K562 (cell line): ENCODE measurements around the gene ZNF575. TPM values are rescaled to one million over a fixed set of nuclear protein-coding genes. Genes with fewer than 3 reads are reported as not detected.

Source experiments
- ATAC-seq: fragments of 200-7000 bp; cut with Tn5 transposase; 3 replicates; pipeline ENCODE4 v1.9.1; 2020; ENCODE audit warnings: moderate library complexity
- BruUV-seq: library from RNA; stranded (reverse); fragments of 400-500 nt; replicated peaks from 2 replicates; lab custom pipeline; 2021; lab: Mats Ljungman, UMichigan
- CTCF ChIA-PET: fragments of 300-600 bp; formaldehyde crosslinking; extraction: SDS; loops from one replicate; lab custom pipeline; 2021; ENCODE audit warnings: low intra/inter-chr PET ratio; lab: Yijun Ruan, JAX
- POLR2A ChIA-PET: fragments of 300-600, 350-650 bp; sonication (Branson Sonifier 250); formaldehyde crosslinking; extraction: SDS; loops from one replicate; lab custom pipeline; 2021; ENCODE audit warnings: antibody characterized with exemption, inconsistent platforms; lab: Yijun Ruan, JAX
- DNase-seq, 4 experiments: peaks; one replicate each; pipeline versions ENCODE4 v3.0.0 to v3.0.0-alpha.2; 2011 to 2018; ENCODE audit warnings: low spot score in 3 of 4, mixed read lengths in 3 of 4; ENCODE audit errors: extremely low read depth in 1 of 4
- FAIRE-seq: peaks from 2 replicates; lab custom pipeline; 2011; peaks lifted over from hg19 to GRCh38; lab: Jason Lieb, UNC
- H2AFZ ChIP-seq: 2 replicates; pipeline ENCODE4 v1.6.0; 2011; ENCODE audit warnings: low read depth, low read length, control low read depth, inconsistent platforms
- H3K27ac ChIP-seq: fragments of 200-600 bp; 3 replicates; pipeline ENCODE4 v1.8.0; 2011; ENCODE audit warnings: low read depth, mild to moderate bottlenecking, control low read depth, inconsistent platforms, low read length, moderate library complexity, mixed read lengths; ENCODE audit errors: extremely low read depth
- H3K27me3 ChIP-seq, 2 experiments: fragments of 300-600 bp in 1 of 2; 2 replicates in 1 of 2; 3 replicates in 1 of 2; pipeline versions ENCODE4 v1.6.0 to v1.8.0; 2011; ENCODE audit warnings: inconsistent platforms in 2 of 2, low read length in 2 of 2, mild to moderate bottlenecking in 1 of 2, mixed read lengths in 1 of 2, moderate library complexity in 1 of 2; ENCODE audit not compliant: control insufficient read depth in 2 of 2, insufficient read depth in 2 of 2
- H3K36me3 ChIP-seq: fragments of 300-600 bp; 3 replicates; pipeline ENCODE4 v1.8.0; 2011; ENCODE audit warnings: mild to moderate bottlenecking, low read length, inconsistent platforms; ENCODE audit not compliant: control insufficient read depth, insufficient read depth
- H3K4me1 ChIP-seq, 2 experiments: fragments of 200-600 bp in 1 of 2; replicated peaks in 1 of 2; 2 replicates in 1 of 2; 3 replicates in 1 of 2; pipeline versions ENCODE4 v1.5.1 to v1.8.0; 2011; ENCODE audit warnings: inconsistent platforms in 2 of 2, low read length in 2 of 2, mild to moderate bottlenecking in 1 of 2, mixed read lengths in 1 of 2, moderate library complexity in 1 of 2; ENCODE audit not compliant: control insufficient read depth in 2 of 2, insufficient read depth in 2 of 2
- H3K4me2 ChIP-seq: 2 replicates; pipeline ENCODE4 v1.6.1; 2011; ENCODE audit warnings: low read length, control low read depth, inconsistent platforms, mixed read lengths; ENCODE audit not compliant: insufficient read depth
- H3K4me3 ChIP-seq: fragments of 200-600 bp; sonication (generic), shearing (Covaris generic); 2 replicates; pipeline ENCODE4 v1.5.1; 2016; ENCODE audit warnings: control low read depth, inconsistent platforms
- H3K79me2 ChIP-seq: fragments of 200-600 bp; 3 replicates; pipeline ENCODE4 v1.8.0; 2011; ENCODE audit warnings: low read length, inconsistent platforms; ENCODE audit not compliant: control insufficient read depth, insufficient read depth
- H3K9ac ChIP-seq, 2 experiments: 2 replicates each; pipeline versions ENCODE4 v1.6.0 to v1.6.1; 2011; ENCODE audit warnings: low read depth in 2 of 2, low read length in 2 of 2, control low read depth in 1 of 2, inconsistent platforms in 1 of 2, mild to moderate bottlenecking in 1 of 2, mixed read lengths in 1 of 2; ENCODE audit not compliant: insufficient read depth in 1 of 2
- H3K9me1 ChIP-seq: one replicate; pipeline ENCODE4 v1.6.0; 2011; ENCODE audit warnings: inconsistent platforms, mild to moderate bottlenecking, low read length, moderate library complexity; ENCODE audit not compliant: control insufficient read depth, insufficient read depth
- H3K9me3 ChIP-seq: replicated peaks from 2 replicates; pipeline ENCODE4 v1.5.1; 2011; ENCODE audit warnings: low read depth, low read length, inconsistent platforms; ENCODE audit not compliant: control insufficient read depth, insufficient read depth
- H4K20me1 ChIP-seq: replicated peaks from 2 replicates; pipeline ENCODE4 v1.6.1; 2011; ENCODE audit warnings: low read length, inconsistent platforms, mixed read lengths; ENCODE audit not compliant: control insufficient read depth, insufficient read depth
- ASH1L ChIP-seq: fragments of 450-650 bp; IDR thresholded peaks from 2 replicates; pipeline ENCODE4 v1.6.1; 2018; ENCODE audit warnings: borderline replicate concordance, mild to moderate bottlenecking, low read depth; ENCODE audit not compliant: partially characterized antibody
- CBX5 ChIP-seq: IDR thresholded peaks from 2 replicates; pipeline ENCODE4 v1.6.1; 2014; ENCODE audit warnings: low read depth, borderline replicate concordance
- DPF2 ChIP-seq: fragments of 450-650 bp; IDR thresholded peaks from 2 replicates; pipeline ENCODE4 v1.6.1; 2016
- ETS2 ChIP-seq: IDR thresholded peaks from 2 replicates; pipeline ENCODE4 v1.6.1; 2016; ENCODE audit warnings: borderline replicate concordance, missing genetic modification characterization, mild to moderate bottlenecking, moderate library complexity, missing compliant biosample characterization; ENCODE audit not compliant: poor library complexity, severe bottlenecking
- ETV5 ChIP-seq: sonication (generic); formaldehyde crosslinking; IDR thresholded peaks from 2 replicates; pipeline ENCODE4 v1.4.0; 2020; ENCODE audit warnings: low read depth, mild to moderate bottlenecking, missing genetic modification reagents
- FOXA3 ChIP-seq, 2 experiments: fragments of 450-650 bp in 1 of 2; sonication (generic) in 1 of 2; formaldehyde crosslinking; IDR thresholded peaks in 1 of 2; conservative IDR thresholded peaks in 1 of 2; 2 replicates each; pipeline versions ENCODE4 v1.4.0 to v1.8.0; 2020 to 2022; ENCODE audit warnings: mild to moderate bottlenecking in 2 of 2, missing genetic modification reagents in 1 of 2
- GABPB1 ChIP-seq: sonication (generic); formaldehyde crosslinking; IDR thresholded peaks from 2 replicates; pipeline ENCODE4 v1.8.0; 2022; ENCODE audit warnings: mild to moderate bottlenecking, missing genetic modification reagents
- GATA2 ChIP-seq: sonication (generic); formaldehyde crosslinking; IDR thresholded peaks from 2 replicates; pipeline ENCODE4 v1.4.0; 2020; ENCODE audit warnings: mild to moderate bottlenecking, missing genetic modification reagents
- HDGF ChIP-seq: fragments of 450-650 bp; IDR thresholded peaks from 2 replicates; pipeline ENCODE4 v1.6.1; 2016
- HEY1 ChIP-seq: fragments of 250-450 bp; sonication (Bioruptor Pico); IDR thresholded peaks from 2 replicates; pipeline ENCODE4 v1.5.0; 2020; ENCODE audit warnings: mild to moderate bottlenecking, moderate library complexity, borderline replicate concordance
- HNRNPUL1 ChIP-seq: fragments of 200-400 bp; formaldehyde crosslinking; IDR thresholded peaks from 2 replicates; pipeline ENCODE4 v1.6.1; 2017; ENCODE audit warnings: low read length
- NFIC ChIP-seq: fragments of 450-650 bp; IDR thresholded peaks from 2 replicates; pipeline ENCODE4 v1.6.1; 2017; ENCODE audit warnings: mild to moderate bottlenecking, inconsistent platforms
- POLR3G ChIP-seq: IDR thresholded peaks from 2 replicates; pipeline ENCODE4 v1.6.1; 2011; ENCODE audit not compliant: insufficient read length, insufficient replicate concordance; ENCODE audit errors: extremely low read depth
- PTRF ChIP-seq: fragments of 450-650 bp; IDR thresholded peaks from 2 replicates; pipeline ENCODE4 v1.6.1; 2016; ENCODE audit warnings: mild to moderate bottlenecking, missing genetic modification characterization, missing compliant biosample characterization
- RBM34 ChIP-seq: fragments of 200-400 bp; formaldehyde crosslinking; IDR thresholded peaks from 2 replicates; pipeline ENCODE4 v1.6.1; 2018; ENCODE audit warnings: low read length, borderline replicate concordance; ENCODE audit not compliant: insufficient read depth
- SETDB1 ChIP-seq: IDR thresholded peaks from one replicate; pipeline ENCODE4 v1.6.1; 2012; ENCODE audit warnings: low read length, control low read depth, inconsistent platforms
- ZNF133 ChIP-seq: fragments of 250-450 bp; sonication (Bioruptor Pico); IDR thresholded peaks from 2 replicates; pipeline ENCODE4 v1.4.0; 2020; ENCODE audit warnings: mild to moderate bottlenecking
- ZNF212 ChIP-seq: fragments of 450-650 bp; formaldehyde crosslinking; IDR thresholded peaks from 2 replicates; pipeline ENCODE4 v1.4.0; 2020; ENCODE audit warnings: mild to moderate bottlenecking
- ZNF282 ChIP-seq: sonication (generic); formaldehyde crosslinking; IDR thresholded peaks from 2 replicates; pipeline ENCODE4 v1.8.1; 2023; ENCODE audit warnings: missing genetic modification reagents
- WGBS: fragments of 100-300 bp; shearing (Covaris generic); methylation state at CpG from one replicate; pipeline ENCODE4 v1.1.6; 2016; ENCODE audit warnings: low coverage, mixed read lengths; ENCODE audit not compliant: insufficient coverage; ENCODE audit errors: missing lambda C conversion rate; 5-methylcytosine and 5-hydroxymethylcytosine counted together
- in situ Hi-C: fragments of 300-500 bp; cut with MboI; formaldehyde crosslinking; loops from 4 replicates; pipeline ENCODE4 v1.15.0; 2018; ENCODE audit warnings: inconsistent platforms, mixed read lengths
- intact Hi-C: fragments of 100-400 bp; cut with micrococcal nuclease; formaldehyde crosslinking; loops from 2 replicates; pipeline ENCODE4 v1.14.2; 2022
- polyA plus RNA-seq, 8 experiments: library from polyadenylated mRNA; depleted of rRNA in 4 of 8; stranded (reverse) in 5 of 8; unstranded in 3 of 8; fragments of >200 nt; fragmentation: Nextera tagmentation in 2 of 8; fragmentation: Illumina TruSeq in 1 of 8; extraction: Ambion mirVana in 2 of 8; extraction: Trizol in 1 of 8; gene quantifications; 2 replicates each; pipeline versions ENCODE4 v1.2.1 to v1.2.3, GENCODE V29; 2011 to 2014; ENCODE audit warnings: inconsistent platforms in 1 of 8, missing spikeins in 1 of 8
- total RNA-seq, 7 experiments: library from RNA; depleted of rRNA in 6 of 7; stranded (reverse); fragments of >200 nt in 6 of 7; fragmentation: Illumina TruSeq in 2 of 7; extraction: Trizol in 2 of 7; gene quantifications; 2 replicates each; pipeline versions ENCODE4 v1.2.1 to v1.2.3, GENCODE V29; 2011 to 2021; ENCODE audit warnings: low replicate concordance in 1 of 7
- TF ChIP-seq, protein P1 (sequence below): sonication (generic); formaldehyde crosslinking; IDR thresholded peaks from 2 replicates; pipeline ENCODE4 v1.8.1; 2022; ENCODE audit warnings: missing genetic modification reagents

ZNF575 gene
- total and polyA plus RNA-seq, 9 of the 15 experiments (the other 6 are each of a cell fraction or from before 2014, with no cell fraction given), result 0.20 to 0.98 (median 0.32) TPM; not detected in 6

DNA sequence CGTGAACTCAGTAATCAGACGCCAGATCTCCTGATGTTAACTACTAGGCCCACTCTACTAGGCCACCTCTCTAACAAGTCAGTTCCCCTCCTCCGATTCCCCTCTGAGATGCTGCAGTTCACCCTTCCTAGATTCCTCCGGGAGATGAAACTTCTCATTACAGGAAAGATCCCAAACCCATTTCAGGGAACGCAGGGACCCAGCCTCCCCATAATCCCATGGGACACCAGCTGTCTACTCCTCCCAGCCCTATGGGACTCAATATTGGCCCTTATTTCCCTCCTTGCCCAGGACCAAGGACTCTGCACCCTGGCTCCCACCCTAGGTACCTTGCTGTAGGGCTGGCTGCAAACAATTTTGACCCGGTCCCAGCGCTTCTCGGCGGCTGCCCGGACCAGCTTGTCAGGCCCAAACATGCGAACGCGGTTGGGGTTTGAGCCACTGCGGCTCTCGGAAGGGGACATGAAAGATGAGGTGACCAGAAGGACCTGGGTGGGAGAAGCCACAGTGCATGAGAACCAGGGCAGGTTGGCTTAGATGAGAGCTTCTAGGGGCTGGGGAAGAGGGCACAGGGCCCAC is 21.4 kb downstream of the ZNF575 start:
- H3K9me3 ChIP-seq, result no peaks in the 10 kb centered on the region
- WGBS, result 82% methylated on average over 15 of the region's 15 CpGs
- no peak overlapping the region for H3K4me3 ChIP-seq
- no peak overlapping the region for H3K4me2 ChIP-seq
- FAIRE-seq (no peak), ATAC-seq (no peak), DNase-seq (no peak)
- H3K36me3 ChIP-seq, result peaks cover 59% of the 10 kb centered on the region; the same call in 2 of the 3 replicates
- H3K79me2 ChIP-seq, result no peaks in the 10 kb centered on the region
- H4K20me1 ChIP-seq, result no peaks in the 10 kb centered on the region
- TF ChIP-seq SETDB1, result no peak
- no peak for TF ChIP-seq HNRNPUL1
- no peak for TF ChIP-seq FOXA3 (CRISPR knock-in tag; conservative IDR thresholded peaks at IDR 0.05 in 1 of 2, IDR thresholded peaks at IDR 0.05 in 1 of 2)
- no peak for TF ChIP-seq PTRF (tag)
- no peak for TF ChIP-seq ZNF282
- TF ChIP-seq GABPB1 (CRISPR knock-in tag), result no peak
- no peak for TF ChIP-seq HEY1 (CRISPR knock-in tag)
- TF ChIP-seq, protein P1, sequence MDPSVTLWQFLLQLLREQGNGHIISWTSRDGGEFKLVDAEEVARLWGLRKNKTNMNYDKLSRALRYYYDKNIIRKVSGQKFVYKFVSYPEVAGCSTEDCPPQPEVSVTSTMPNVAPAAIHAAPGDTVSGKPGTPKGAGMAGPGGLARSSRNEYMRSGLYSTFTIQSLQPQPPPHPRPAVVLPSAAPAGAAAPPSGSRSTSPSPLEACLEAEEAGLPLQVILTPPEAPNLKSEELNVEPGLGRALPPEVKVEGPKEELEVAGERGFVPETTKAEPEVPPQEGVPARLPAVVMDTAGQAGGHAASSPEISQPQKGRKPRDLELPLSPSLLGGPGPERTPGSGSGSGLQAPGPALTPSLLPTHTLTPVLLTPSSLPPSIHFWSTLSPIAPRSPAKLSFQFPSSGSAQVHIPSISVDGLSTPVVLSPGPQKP, result no peak
- TF ChIP-seq ZNF212, result no peak
- no peak for TF ChIP-seq GATA2 (CRISPR knock-in tag)
- no peak for TF ChIP-seq POLR3G
- no peak for TF ChIP-seq DPF2
- TF ChIP-seq NFIC, result no peak
- no peak for TF ChIP-seq CBX5
- no peak for TF ChIP-seq ETV5
- TF ChIP-seq ASH1L, result no peak
- TF ChIP-seq ZNF133 (CRISPR knock-in tag), result no peak
- no peak for TF ChIP-seq HDGF
- no peak for TF ChIP-seq ETS2
- no peak for TF ChIP-seq RBM34
- in situ Hi-C loops, result no loop called here
- no peaks in the 10 kb centered on the region for H3K27me3 ChIP-seq
- no peak overlapping the region for H3K27ac ChIP-seq
- no peak overlapping the region for H2AFZ ChIP-seq
- ChIA-PET CTCF (interaction anchor here (1.4 to 1.8 kb wide), 2 partner anchors 70 to 98 kb away, joined by 4 to 7 read pairs; no protein-coding TSS in a partner anchor), POLR2A (interaction anchor here (0.6 to 1.5 kb wide), 4 partner anchors 9 to 98 kb away, joined by 3 to 6 read pairs (median 5); no protein-coding TSS in a partner anchor)
- no TSS peak for BruUV-seq
- H3K9ac ChIP-seq, result no peak overlapping the region
- no peaks in the 10 kb centered on the region for H3K9me1 ChIP-seq
- intact Hi-C loops, result loop anchor here (10.0 kb wide), 1 partner anchor 70 kb away; no protein-coding TSS in a partner anchor
- H3K4me1 ChIP-seq, result peaks cover 0 to 8% of the 10 kb centered on the region in 2 experiments; a peak in 1 of 5 replicates
